ENCODE measurements around the gene NPW.
A peak's percentile ranks its signal among the peaks of the same experiment; 100 is the strongest.
"Not testable (repeated sequence)": the region's sequence is repeated elsewhere in the genome, so short reads cannot be mapped to it uniquely, and the experiment has no call there.

Gene NPW

GRCh38 chr16:2023092-2024031 lies 3.8 kb downstream of the NPW start:
- peak; percentile 81 for DNase-seq

DNA sequence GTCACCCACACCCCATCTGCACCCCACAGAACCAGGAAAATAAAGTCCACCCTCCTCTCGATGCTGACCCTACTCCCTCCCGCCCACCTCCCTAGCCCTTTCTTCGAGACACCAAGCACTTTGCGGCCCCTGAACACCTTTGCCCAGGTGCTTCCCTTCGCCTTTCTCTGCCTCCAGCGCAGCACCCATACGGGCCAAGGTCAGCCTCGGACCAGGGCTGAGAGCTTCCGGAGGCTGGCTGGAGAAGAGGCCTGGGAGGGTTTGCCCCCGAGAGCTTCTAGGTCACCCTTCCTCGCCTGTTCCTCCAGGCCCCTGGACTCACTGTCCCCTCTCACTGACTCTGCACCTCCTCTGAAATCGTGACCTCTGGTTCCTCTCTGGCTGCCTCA lies 4.4 kb downstream of the NPW start:
- no peak for DNase-seq

- DNase-seq = no peak
Measured at GRCh38 chr16:2025251-2025650, 5.7 kb downstream of the NPW start.

DNA sequence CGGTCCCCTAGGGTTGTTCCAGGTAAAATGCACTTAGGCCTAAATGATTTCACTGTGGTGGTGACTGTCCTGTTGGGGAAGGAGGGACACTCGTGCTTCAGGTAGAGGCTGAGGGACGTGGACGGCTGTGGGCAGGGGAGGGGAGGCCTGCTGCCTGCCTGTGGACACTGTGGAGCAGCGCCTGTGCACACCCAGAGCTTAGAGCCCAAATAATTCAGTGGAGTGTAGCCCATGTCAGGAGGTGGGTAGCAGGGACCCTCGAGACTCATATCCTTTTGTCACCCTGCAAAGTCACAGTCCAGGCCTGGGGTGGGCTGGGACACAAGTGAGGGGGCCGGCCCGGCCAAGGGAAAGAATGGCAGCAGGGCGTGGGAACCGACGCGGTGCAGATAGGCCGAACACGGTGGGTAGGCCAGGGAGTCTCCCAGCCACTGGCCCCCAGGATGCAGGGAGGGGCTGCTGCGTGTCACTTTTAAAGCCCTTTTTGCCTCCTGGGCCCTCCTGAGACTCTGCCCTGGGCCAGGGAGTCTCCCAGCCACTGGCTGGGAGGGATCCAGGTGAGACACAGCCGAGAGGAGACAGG lies 6.4 kb downstream of the NPW start:
- DNase-seq = no peak

DNA sequence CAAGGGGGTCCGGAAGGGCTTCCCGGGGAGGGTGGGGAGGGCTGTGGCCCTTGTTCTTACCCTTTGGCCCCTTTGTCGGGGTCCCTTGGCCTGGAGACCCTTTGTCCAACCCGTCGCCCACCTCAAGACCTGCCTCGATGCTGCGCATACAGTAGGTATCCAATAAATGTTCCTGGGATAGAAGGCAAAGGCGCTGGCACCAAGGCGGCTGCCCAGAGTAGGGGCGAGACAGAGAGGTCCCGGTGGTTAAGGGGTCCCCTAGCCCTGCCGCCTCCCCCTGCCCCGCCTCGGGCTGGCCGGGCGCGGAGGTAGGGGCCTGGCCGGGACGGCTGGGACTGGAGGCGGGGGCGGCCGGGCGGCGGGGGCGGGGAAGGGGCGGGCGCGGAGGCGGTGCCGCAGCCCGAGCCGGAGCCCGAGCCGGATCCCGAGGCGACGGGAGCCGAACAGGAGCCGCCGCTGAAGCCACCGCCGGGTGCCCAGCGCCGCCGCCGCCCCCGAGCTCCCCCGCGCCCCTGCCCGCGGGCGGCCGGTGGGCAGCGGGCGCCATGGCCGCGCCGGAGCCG lies 7.0 kb downstream of the NPW start, which contains the start of gene NHERF2:
Gene NHERF2, plus strand, starts transcription at position 442 of the 563 bp plus-strand sequence. Its CDS starts 104 bp downstream, at position 546.
- DNase-seq = no peak

GRCh38 chr16:2027024-2028010 lies 7.7 kb downstream of the NPW start:
- peak; percentile 33 for DNase-seq

DNA sequence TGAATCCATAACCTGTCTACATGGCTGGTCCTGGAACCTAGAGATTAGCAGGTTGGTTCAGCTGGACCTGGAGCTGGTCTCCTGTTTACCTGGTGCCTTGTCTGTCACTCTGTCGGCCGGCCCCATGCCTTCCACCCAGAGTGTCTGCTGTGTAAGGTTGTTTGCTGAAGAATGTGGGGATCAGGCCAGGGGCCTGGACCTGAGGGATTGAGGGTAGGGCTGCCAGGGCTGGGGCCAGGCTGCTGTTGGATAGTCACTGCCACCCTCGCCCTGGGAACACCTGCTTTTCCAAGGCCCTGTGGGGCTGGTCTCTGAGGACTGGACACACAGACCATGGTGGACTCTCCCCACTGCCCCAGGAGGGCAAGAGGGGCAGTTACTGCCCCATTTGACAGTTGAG lies 8.6 kb downstream of the NPW start:
- DNase-seq = no peak

GRCh38 chr16:2028620-2029220 lies 9.1 kb downstream of the NPW start:
- no peak for DNase-seq

DNA sequence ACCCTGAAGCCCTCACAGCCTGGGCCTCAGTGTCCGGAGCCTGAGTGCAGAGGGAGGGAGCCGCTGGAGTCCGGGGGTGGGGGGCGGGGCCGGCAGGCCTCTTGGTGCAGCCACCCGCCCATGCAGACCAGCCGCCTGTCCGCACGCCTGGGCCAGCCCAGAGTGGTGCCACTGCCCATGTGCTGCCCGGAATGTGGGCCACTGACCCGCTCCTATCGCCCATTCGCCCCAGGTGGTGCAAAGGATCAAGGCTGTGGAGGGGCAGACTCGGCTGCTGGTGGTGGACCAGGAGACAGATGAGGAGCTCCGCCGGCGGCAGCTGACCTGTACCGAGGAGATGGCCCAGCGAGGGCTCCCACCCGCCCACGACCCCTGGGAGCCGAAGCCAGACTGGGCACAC lies 9.8 kb downstream of the NPW start:
- no peak for DNase-seq

DNA sequence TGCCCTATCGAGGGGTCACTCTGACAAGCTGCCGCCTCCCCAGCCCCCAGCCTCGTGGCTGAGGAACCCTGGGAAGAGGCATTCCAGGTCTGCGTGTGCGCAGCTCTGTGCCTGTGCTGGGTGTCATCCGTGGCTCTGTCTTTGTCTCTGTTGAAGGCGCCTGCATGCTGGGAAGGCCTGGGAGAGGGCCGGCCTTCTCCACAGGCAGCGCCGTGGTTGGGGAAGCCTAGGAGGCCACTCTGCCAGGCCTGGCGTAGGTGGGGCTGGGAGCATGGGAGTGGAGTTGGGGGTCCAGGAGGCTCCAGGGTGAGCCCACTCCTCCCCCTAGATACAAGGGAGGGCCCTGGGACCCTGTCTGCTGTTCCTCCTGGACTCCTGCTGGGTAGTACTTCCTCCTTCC lies 10.5 kb downstream of the NPW start:
- DNase-seq = no peak

GRCh38 chr16:2031081-2031577 lies 11.5 kb downstream of the NPW start:
- DNase-seq = no peak

DNA sequence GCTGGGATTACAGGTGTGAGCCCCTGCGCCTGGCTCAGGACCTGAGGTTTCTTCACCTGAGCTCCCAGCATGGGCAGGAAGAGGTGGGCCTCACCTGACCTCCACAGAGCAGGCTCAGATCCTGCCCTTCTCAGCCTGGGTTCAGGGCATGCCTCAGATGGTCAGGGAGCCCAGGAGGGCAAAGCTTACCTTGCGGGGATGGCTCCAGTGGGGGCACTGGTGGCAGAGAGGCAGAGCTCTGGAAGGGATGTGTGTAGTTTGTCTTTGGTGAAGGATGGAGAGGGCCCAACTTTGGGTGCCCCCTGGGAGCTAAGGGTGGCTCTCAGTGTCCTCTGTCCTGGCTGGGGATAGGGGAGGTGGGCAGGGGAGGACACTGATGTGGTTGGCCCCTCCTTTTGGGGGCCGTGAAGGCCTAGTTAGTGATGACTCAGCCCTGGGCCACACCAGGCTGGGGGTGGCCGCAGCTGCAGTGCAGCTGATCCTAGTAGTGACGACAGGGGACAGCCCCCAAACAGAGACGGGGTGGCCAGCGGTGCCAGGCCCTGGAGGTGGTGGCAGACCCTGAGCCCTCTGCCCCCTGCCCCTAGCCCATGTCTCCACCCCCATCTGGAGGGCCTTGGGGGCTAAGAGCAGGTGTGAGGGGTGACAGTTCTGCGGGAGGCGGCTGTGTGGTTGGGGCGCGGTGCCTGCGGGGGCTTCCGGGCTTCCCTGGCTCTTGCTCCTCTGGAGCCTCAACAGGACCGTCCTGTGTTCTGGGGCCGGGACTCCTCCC lies 12.9 kb downstream of the NPW start:
- no peak for DNase-seq

DNA sequence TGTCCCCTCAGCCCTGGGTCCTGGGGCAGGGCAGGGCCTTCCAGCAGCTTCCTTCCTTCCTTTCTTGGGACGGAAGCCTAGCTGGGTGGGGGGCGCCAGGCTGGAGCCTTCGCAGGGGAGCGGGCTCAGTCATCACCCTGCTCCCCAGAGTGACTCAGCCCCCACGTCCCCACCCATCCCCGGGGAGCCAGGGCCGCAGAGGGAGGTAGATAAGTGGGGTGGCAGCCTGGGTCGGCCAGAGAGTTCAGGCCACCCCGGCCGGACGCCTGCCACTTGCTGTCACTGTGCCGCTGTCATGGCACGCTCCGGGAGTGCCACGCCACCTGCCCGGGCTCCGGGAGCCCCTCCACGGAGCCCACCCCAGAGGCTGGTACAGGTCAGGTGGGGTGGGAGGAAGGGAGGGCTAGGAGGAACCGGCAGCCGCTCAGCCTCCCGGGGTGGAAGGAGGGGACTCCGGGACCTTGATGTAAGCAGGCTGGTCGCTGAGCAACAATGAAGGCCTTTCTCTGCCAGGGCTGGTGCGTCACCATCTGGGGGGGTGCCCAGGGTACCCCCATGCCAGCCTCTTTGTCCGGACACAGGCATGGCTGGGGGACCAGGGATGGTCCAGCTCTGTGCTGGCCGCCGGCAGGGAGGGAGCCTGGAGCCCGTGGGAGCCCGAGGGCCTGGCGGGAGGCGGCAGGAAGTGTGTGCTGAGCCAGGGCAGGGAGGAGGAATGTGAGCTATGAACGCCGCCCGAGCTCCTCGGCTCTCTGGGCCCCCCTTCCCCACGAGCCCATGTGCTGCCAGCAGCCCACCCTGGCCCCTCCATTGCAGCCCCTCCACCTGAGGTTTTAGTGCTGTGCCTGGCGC lies 13.7 kb downstream of the NPW start:
- peak; percentile 57 for DNase-seq

DNA sequence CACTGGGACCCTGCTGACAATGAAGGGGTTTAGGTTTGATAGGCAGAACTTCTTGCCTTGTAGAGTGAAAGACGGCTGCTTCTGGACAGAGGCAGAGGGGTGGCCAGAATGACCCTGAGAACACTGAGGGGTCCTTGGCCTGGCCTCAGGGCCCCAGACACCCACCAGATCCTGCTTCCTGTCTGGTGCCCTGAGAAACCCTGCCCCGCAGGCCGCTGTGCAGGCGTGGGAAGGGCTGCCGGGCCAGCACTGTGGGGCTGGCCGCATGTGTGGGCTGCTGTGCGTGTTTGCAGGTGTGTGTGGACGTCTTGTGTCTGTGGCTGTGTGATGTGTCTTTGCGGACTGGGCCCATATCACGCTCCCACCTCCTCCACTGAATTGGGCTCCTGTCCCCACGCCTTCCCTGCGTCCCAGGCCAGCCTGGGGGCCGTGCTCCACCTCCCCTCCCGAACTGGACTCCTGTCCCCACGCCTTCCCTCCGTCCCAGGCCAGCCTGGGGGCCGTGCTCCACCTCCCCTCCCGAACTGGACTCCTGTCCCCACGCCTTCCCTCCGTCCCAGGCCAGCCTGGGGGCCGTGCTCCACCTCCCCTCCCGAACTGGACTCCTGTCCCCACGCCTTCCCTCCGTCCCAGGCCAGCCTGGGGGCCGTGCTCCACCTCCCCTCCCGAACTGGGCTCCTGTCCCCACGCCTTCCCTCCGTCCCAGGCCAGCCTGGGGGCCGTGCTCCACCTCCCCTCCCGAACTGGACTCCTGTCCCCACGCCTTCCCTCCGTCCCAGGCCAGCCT lies 14.5 kb downstream of the NPW start:
- DNase-seq = not testable (repeated sequence)

- no peak for DNase-seq
Measured at GRCh38 chr16:2034696-2035430, 15.3 kb downstream of the NPW start.

DNA sequence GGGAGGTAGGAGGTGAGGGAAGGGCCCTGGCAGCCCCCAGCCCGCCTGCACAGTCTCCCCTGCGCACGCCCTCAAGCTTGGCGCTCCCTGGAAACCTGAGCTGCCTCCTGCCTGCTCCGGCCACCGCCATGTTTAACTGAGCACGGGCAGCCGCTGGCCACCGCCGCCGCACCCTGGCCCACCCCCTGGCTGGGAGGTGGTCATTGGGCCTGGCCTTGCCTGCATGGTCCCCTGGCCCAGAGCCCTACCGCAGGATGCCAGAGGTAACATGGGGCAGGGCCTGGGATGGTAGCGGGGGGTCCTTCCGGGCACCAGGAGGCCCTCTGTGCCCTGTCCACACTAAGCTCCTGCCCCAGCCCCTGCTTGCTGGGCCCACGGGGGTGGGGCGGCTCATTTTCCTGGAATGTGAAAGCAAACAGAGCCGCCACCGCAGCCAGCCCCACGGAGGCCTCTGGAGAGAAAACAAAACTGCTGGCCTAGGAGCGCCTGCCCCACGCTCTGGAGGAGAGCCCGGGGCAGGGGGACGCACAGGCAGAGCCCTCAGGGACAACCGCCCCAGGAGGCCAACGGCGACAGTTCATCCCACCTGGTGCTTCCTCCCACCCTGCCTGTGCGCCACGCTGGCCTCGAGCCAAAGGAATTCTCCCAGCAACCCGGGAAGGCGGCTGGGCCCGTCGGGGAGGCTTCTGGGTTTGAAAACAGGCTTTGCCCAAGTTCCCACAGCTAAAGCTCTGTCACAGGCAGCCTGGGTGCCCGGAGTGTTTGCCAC lies 16.0 kb downstream of the NPW start:
- DNase-seq = peak; percentile 84

DNA sequence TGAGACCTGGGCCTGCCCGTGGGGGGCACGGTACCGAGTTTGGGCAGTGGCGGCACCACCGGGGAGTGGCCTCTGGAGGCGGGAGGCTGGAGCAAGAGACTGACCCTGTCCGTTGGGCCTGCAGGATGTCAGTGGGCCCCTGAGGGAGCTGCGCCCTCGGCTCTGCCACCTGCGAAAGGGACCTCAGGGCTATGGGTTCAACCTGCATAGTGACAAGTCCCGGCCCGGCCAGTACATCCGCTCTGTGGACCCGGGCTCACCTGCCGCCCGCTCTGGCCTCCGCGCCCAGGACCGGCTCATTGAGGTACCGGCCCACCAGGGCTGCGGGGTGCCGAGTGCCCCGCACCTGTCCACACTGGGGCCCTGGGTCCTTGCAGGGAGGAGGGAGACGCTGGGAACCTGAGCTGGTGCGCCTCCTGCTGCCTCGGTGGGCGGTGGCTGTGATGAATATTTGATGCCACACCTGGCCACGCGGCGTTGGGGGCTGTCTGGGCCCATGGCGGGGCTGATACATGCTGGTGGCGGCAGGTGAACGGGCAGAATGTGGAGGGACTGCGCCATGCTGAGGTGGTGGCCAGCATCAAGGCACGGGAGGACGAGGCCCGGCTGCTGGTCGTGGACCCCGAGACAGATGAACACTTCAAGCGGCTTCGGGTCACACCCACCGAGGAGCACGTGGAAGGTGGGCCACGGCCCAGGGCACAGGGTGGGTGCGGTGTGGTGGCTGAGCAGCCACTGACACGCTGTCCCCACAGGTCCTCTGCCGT lies 16.8 kb downstream of the NPW start:
- DNase-seq = no peak
